HepG2 (cell line): ENCODE results near the gene C19orf85. TPM values are rescaled to one million over a fixed set of nuclear protein-coding genes. Genes with fewer than 3 reads are reported as not detected.

Source experiments
- ATAC-seq: fragments of 200-7000 bp; cut with Tn5 transposase; 3 replicates; pipeline ENCODE4 v1.9.1; 2020; ENCODE audit warnings: mild to moderate bottlenecking, moderate library complexity
- BruUV-seq: library from RNA; stranded (reverse); fragments of 400-500 nt; replicated peaks from 2 replicates; lab custom pipeline; 2021; lab: Mats Ljungman, UMichigan
- CTCF ChIA-PET: fragments of 300-600 bp; formaldehyde crosslinking; extraction: SDS; loops from one replicate; lab custom pipeline; 2021; ENCODE audit warnings: low total read pairs, inconsistent platforms, low intra/inter-chr PET ratio; lab: Yijun Ruan, JAX
- POLR2A ChIA-PET: fragments of 350-600 bp; sonication (Branson Sonifier 250); formaldehyde crosslinking; loops from one replicate; lab custom pipeline; 2020; ENCODE audit warnings: antibody characterized with exemption, inconsistent platforms; lab: Yijun Ruan, JAX
- DNase-seq: peaks from one replicate; pipeline ENCODE4 v3.0.0-alpha.2; 2015; ENCODE audit warnings: low spot score
- FAIRE-seq: peaks from 3 replicates; lab custom pipeline; 2011; peaks lifted over from hg19 to GRCh38; lab: Jason Lieb, UNC
- H2AFZ ChIP-seq: one replicate; pipeline ENCODE4 v1.6.1; 2011; ENCODE audit warnings: low read length, inconsistent platforms
- H3K27ac ChIP-seq: fragments of 300-600 bp; 3 replicates; pipeline ENCODE4 v1.8.0; 2011; ENCODE audit warnings: mixed run types, mild to moderate bottlenecking, mixed read lengths, low read length, inconsistent platforms; ENCODE audit not compliant: insufficient read depth; ENCODE audit errors: extremely low read length
- H3K27me3 ChIP-seq, 2 experiments: fragments of 200-600 bp in 1 of 2; 2 replicates in 1 of 2; 3 replicates in 1 of 2; pipeline versions ENCODE4 v1.6.0 to v1.8.0; 2011; ENCODE audit warnings: low read length in 2 of 2, mild to moderate bottlenecking in 2 of 2, moderate library complexity in 2 of 2, inconsistent platforms in 1 of 2; ENCODE audit not compliant: insufficient read depth in 2 of 2, control insufficient read depth in 1 of 2
- H3K36me3 ChIP-seq, 2 experiments: fragments of 200-600 bp in 1 of 2; replicated peaks in 1 of 2; 2 replicates in 1 of 2; 3 replicates in 1 of 2; pipeline versions ENCODE4 v1.5.1 to v1.8.0; 2011; ENCODE audit warnings: low read length in 2 of 2, inconsistent platforms in 1 of 2; ENCODE audit not compliant: insufficient read depth in 2 of 2, control insufficient read depth in 1 of 2
- H3K4me1 ChIP-seq: 2 replicates; pipeline ENCODE4 v1.5.1; 2012; ENCODE audit warnings: low read length, inconsistent platforms; ENCODE audit not compliant: insufficient read depth
- H3K4me2 ChIP-seq: 2 replicates; pipeline ENCODE4 v1.6.0; 2011; ENCODE audit warnings: low read depth, low read length, inconsistent platforms
- H3K4me3 ChIP-seq, 3 experiments: fragments of 200-600 bp in 1 of 3; sonication (generic), shearing (Covaris generic) in 1 of 3; replicated peaks in 1 of 3; 2 replicates each; pipeline ENCODE4 v1.5.1; 2011 to 2016; ENCODE audit warnings: low read length in 3 of 3, inconsistent platforms in 2 of 3, low read depth in 2 of 3, mild to moderate bottlenecking in 2 of 3, control low read depth in 1 of 3, mixed read lengths in 1 of 3; ENCODE audit not compliant: insufficient read depth in 1 of 3
- H3K79me2 ChIP-seq: one replicate; pipeline ENCODE4 v1.6.1; 2011; ENCODE audit warnings: low read length, inconsistent platforms; ENCODE audit not compliant: insufficient read depth
- H3K9ac ChIP-seq: 2 replicates; pipeline ENCODE4 v1.6.0; 2011; ENCODE audit warnings: mild to moderate bottlenecking, low read depth, low read length, inconsistent platforms; ENCODE audit not compliant: insufficient read depth
- H3K9me3 ChIP-seq: 2 replicates; pipeline ENCODE4 v1.5.1; 2012; ENCODE audit warnings: mild to moderate bottlenecking, low read length
- H4K20me1 ChIP-seq: 2 replicates; pipeline ENCODE4 v1.6.0; 2011; ENCODE audit warnings: inconsistent platforms, mild to moderate bottlenecking, low read length, moderate library complexity; ENCODE audit not compliant: insufficient read depth
- DBP ChIP-seq: sonication (generic); formaldehyde crosslinking; IDR thresholded peaks from 2 replicates; pipeline ENCODE4 v1.4.0; 2020; ENCODE audit warnings: missing genetic modification reagents; ENCODE audit errors: not compliant biosample characterization
- HNRNPK ChIP-seq: fragments of 200-400 bp; formaldehyde crosslinking; IDR thresholded peaks from 2 replicates; pipeline ENCODE4 v1.6.1; 2018; ENCODE audit warnings: low read length, low read depth, moderate library complexity, mild to moderate bottlenecking; ENCODE audit not compliant: poor library complexity, severe bottlenecking
- TCF7L2 ChIP-seq: IDR thresholded peaks from 2 replicates; pipeline ENCODE4 v1.6.1; 2011; ENCODE audit warnings: mild to moderate bottlenecking, low read depth, low read length, moderate library complexity
- ZBTB38 ChIP-seq: sonication (generic); formaldehyde crosslinking; IDR thresholded peaks from 2 replicates; pipeline ENCODE4 v1.5.1; 2020; ENCODE audit warnings: mild to moderate bottlenecking, missing genetic modification reagents
- ZNF841 ChIP-seq: sonication (generic); formaldehyde crosslinking; IDR thresholded peaks from 2 replicates; pipeline ENCODE4 v1.8.1; 2023; ENCODE audit warnings: missing genetic modification reagents, borderline replicate concordance
- whole genome bisulfite sequencing: methylation state at CpG from one replicate; pipeline ENCODE4 v1.1.6; 2017; ENCODE audit warnings: low lambda C conversion rate; 5-methylcytosine and 5-hydroxymethylcytosine counted together
- in situ Hi-C: cut with HindIII; loops from 2 replicates; pipeline ENCODE4 v1.10.0; 2017; ENCODE audit warnings: low pct_unique_long_range_greater_than_20kb; ENCODE audit not compliant: extremely low pct_ligation_motif_present
- intact Hi-C: fragments of 100-400 bp; cut with micrococcal nuclease; formaldehyde crosslinking; loops from one replicate; pipeline ENCODE4 v1.10.0; 2022; ENCODE audit not compliant: unreplicated experiment
- polyA plus RNA-seq, 8 experiments: library from polyadenylated mRNA; depleted of rRNA in 3 of 8; stranded (reverse) in 7 of 8; unstranded in 1 of 8; fragments of >200 nt; fragmentation: Illumina TruSeq in 4 of 8; extraction: Trizol in 4 of 8; gene quantifications; 2 replicates each; pipeline versions ENCODE4 v1.2.1 to v1.2.3, GENCODE V29; 2011 to 2016; ENCODE audit warnings: low read depth in 4 of 8, missing spikeins in 1 of 8, mixed read lengths in 1 of 8; ENCODE audit not compliant: insufficient read depth in 1 of 8
- total RNA-seq, 5 experiments: library from RNA; depleted of rRNA; stranded (reverse); fragments of >200 nt; fragmentation: Illumina TruSeq; extraction: Trizol; gene quantifications; 2 replicates each; pipeline ENCODE4 v1.2.3, GENCODE V29; 2016; ENCODE audit warnings: low read depth in 1 of 5
- TF ChIP-seq, protein P1 (sequence below), 2 experiments: sonication (generic) in 1 of 2; formaldehyde crosslinking in 1 of 2; IDR thresholded peaks; 2 replicates each; pipeline versions ENCODE4 v1.4.0 to v1.6.1; 2016 to 2020; ENCODE audit warnings: borderline replicate concordance in 1 of 2, low read depth in 1 of 2, mild to moderate bottlenecking in 1 of 2, missing genetic modification reagents in 1 of 2

The C19orf85 gene
- total and polyA plus RNA-seq, 2 of the 13 experiments (the other 11 are each of a cell fraction or from before 2014, with no cell fraction given), result not detected

- Histone ChIP-seq H3K27me3 (peaks cover 0 to 2% of the 10 kb centered on the region in 2 experiments; a peak in 2 of 5 replicates), H3K4me1 (no peaks in the 10 kb centered on the region), H2AFZ (no peak overlapping the region), H3K4me3 (no peak overlapping the region), H3K79me2 (no peaks in the 10 kb centered on the region), H4K20me1 (no peaks in the 10 kb centered on the region), H3K9ac (no peak overlapping the region), H3K9me3 (no peaks in the 10 kb centered on the region), H3K27ac (no peak overlapping the region), H3K36me3 (no peaks in the 10 kb centered on the region), H3K4me2 (no peak overlapping the region)
- ChIA-PET CTCF (no interaction called here), POLR2A (no interaction called here)
- ATAC-seq (no peak), DNase-seq (no peak), FAIRE-seq (peak; percentile 82)
- 60% methylated on average over 4 of the region's 4 CpGs for WGBS
- intact Hi-C loops, result no loop called here
- BruUV-seq, result no TSS peak
- TF ChIP-seq HNRNPK, result no peak
- no peak for TF ChIP-seq DBP (CRISPR knock-in tag)
- TF ChIP-seq ZNF841 (CRISPR knock-in tag), result no peak
- TF ChIP-seq, protein P1, sequence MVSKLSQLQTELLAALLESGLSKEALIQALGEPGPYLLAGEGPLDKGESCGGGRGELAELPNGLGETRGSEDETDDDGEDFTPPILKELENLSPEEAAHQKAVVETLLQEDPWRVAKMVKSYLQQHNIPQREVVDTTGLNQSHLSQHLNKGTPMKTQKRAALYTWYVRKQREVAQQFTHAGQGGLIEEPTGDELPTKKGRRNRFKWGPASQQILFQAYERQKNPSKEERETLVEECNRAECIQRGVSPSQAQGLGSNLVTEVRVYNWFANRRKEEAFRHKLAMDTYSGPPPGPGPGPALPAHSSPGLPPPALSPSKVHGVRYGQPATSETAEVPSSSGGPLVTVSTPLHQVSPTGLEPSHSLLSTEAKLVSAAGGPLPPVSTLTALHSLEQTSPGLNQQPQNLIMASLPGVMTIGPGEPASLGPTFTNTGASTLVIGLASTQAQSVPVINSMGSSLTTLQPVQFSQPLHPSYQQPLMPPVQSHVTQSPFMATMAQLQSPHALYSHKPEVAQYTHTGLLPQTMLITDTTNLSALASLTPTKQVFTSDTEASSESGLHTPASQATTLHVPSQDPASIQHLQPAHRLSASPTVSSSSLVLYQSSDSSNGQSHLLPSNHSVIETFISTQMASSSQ (IDR thresholded peaks at IDR 0.05; ENCODE audit: low read depth), result no peak
- TF ChIP-seq, protein P1 (CRISPR knock-in tag; IDR thresholded peaks at IDR 0.05; ENCODE audit: borderline replicate concordance), result no peak
- TF ChIP-seq TCF7L2, result no peak; the same call in 1 of the 2 replicates
- TF ChIP-seq ZBTB38 (CRISPR knock-in tag), result no peak
- in situ Hi-C loops, result no loop called here
Measured at GRCh38 chr19:55434356-55434919, 30.1 kb downstream of the C19orf85 start.
